Ascending aorta (tissue), 2 donors: ENCODE measurements around the gene PSMD6. TPM values are rescaled to one million over a fixed set of nuclear protein-coding genes. Genes with fewer than 3 reads are reported as not detected.

Source experiments
- DNase-seq, 2 donors: peaks; one replicate each; pipeline ENCODE4 v3.0.0-alpha.2; 2019; ENCODE audit warnings: low spot score in 2 of 2
- H3K27ac ChIP-seq, 2 donors: fragments of 200-600 bp; sonication (generic); one replicate each; pipeline ENCODE4 v1.5.1; 2016 to 2017; ENCODE audit warnings: mild to moderate bottlenecking in 1 of 2
- H3K27me3 ChIP-seq: fragments of 200-600 bp; sonication (generic); one replicate; pipeline ENCODE4 v1.5.1; 2017
- H3K36me3 ChIP-seq, 2 donors: fragments of 200-600 bp; sonication (generic); one replicate each; pipeline ENCODE4 v1.5.1; 2016
- H3K4me1 ChIP-seq, 2 donors: fragments of 200-600 bp; sonication (generic); one replicate each; pipeline ENCODE4 v1.5.1; 2016 to 2017; ENCODE audit warnings: mild to moderate bottlenecking in 1 of 2
- H3K4me3 ChIP-seq, 2 donors: fragments of 200-600 bp; sonication (generic); one replicate each; pipeline ENCODE4 v1.5.1; 2016 to 2017; ENCODE audit warnings: mild to moderate bottlenecking in 1 of 2
- H3K9me3 ChIP-seq, 2 donors: fragments of 200-600 bp; sonication (generic); one replicate each; pipeline ENCODE4 v1.5.1; 2016
- intact Hi-C: fragments of 100-400 bp; cut with DNase I; formaldehyde crosslinking; loops from one replicate; pipeline ENCODE4 v1.15.1; 2023
- total RNA-seq: library from RNA; depleted of rRNA; stranded (reverse); fragments of >200 nt; gene quantifications from one replicate; pipeline ENCODE4 v1.1.0, GENCODE V29; 2016
- TF ChIP-seq, protein P1 (sequence below), 3 experiments: fragments of 200-600 bp in 2 of 3; fragments of 450-650 bp in 1 of 3; sonication (generic) in 2 of 3; IDR thresholded peaks; one replicate each; pipeline ENCODE4 v1.5.1; 2016 to 2019; ENCODE audit warnings: antibody characterized with exemption in 3 of 3, mild to moderate bottlenecking in 1 of 3, moderate library complexity in 1 of 3

Gene PSMD6
- total RNA-seq, 1 donor from 2014 or later, result 49.2 TPM

DNA sequence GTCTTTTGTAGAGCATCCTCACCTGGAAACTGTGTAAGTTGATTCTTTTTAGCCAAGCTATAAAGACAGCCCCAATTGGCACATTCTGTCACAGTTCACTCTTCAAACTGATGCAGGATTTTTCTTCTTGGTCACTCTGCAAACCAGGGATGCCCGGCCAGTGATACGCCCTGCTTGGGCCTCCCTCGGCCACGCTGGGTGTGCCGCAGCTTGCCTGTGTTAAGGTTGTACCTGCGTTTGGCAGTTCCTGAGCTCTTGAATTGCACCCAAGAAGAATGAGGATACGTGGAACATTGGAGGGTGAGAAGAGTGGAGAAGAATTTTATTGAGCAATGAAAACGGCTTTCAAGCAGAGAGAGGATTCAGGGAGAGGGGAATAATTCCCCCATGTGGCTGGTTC, 49.9 kb downstream of the PSMD6 start:
- H3K27ac ChIP-seq, result no peak overlapping the region
- TF ChIP-seq, protein P1, sequence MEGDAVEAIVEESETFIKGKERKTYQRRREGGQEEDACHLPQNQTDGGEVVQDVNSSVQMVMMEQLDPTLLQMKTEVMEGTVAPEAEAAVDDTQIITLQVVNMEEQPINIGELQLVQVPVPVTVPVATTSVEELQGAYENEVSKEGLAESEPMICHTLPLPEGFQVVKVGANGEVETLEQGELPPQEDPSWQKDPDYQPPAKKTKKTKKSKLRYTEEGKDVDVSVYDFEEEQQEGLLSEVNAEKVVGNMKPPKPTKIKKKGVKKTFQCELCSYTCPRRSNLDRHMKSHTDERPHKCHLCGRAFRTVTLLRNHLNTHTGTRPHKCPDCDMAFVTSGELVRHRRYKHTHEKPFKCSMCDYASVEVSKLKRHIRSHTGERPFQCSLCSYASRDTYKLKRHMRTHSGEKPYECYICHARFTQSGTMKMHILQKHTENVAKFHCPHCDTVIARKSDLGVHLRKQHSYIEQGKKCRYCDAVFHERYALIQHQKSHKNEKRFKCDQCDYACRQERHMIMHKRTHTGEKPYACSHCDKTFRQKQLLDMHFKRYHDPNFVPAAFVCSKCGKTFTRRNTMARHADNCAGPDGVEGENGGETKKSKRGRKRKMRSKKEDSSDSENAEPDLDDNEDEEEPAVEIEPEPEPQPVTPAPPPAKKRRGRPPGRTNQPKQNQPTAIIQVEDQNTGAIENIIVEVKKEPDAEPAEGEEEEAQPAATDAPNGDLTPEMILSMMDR (IDR thresholded peaks at IDR 0.05), result no peak
- intact Hi-C loops, result no loop called here
- H3K4me1 ChIP-seq, result peaks cover 3 to 37% of the 10 kb centered on the region in 2 donors
- peaks cover 0 to 7% of the 10 kb centered on the region in 2 donors for H3K36me3 ChIP-seq
- H3K4me3 ChIP-seq, result no peak overlapping the region
- no peak for DNase-seq
- H3K27me3 ChIP-seq, result no peaks in the 10 kb centered on the region
- no peaks in the 10 kb centered on the region for H3K9me3 ChIP-seq

GRCh38 chr3:63972987-63973386, 50.3 kb downstream of the PSMD6 start:
- Histone ChIP-seq H3K36me3 (peaks cover 0 to 7% of the 10 kb centered on the region in 2 donors), H3K4me1 (peaks cover 3 to 37% of the 10 kb centered on the region in 2 donors), H3K27me3 (no peaks in the 10 kb centered on the region), H3K4me3 (no peak overlapping the region), H3K27ac (no peak overlapping the region), H3K9me3 (no peaks in the 10 kb centered on the region)
- no peak for DNase-seq
- TF ChIP-seq, protein P1 (IDR thresholded peaks at IDR 0.05), result no peak
- intact Hi-C loops, result no loop called here

- intact Hi-C loops, result no loop called here
- no peak overlapping the region for H3K27ac ChIP-seq
Measured at GRCh38 chr3:63972196-63972595, 51.1 kb downstream of the PSMD6 start.

GRCh38 chr3:63970631-63971475, 52.4 kb downstream of the PSMD6 start:
- H3K27me3 ChIP-seq, result no peaks in the 10 kb centered on the region
- H3K9me3 ChIP-seq, result no peaks in the 10 kb centered on the region
- intact Hi-C loops, result no loop called here
- no peak for DNase-seq
- H3K27ac ChIP-seq, result peak overlapping the region; percentile 26 to 39
- TF ChIP-seq, protein P1 (IDR thresholded peaks at IDR 0.05), result no peak
- no peak overlapping the region for H3K4me3 ChIP-seq
- peaks cover 3 to 39% of the 10 kb centered on the region in 2 donors for H3K4me1 ChIP-seq
- peaks cover 0 to 7% of the 10 kb centered on the region in 2 donors for H3K36me3 ChIP-seq

More at GRCh38 chr3:63972196-63972595, 51.1 kb downstream of the PSMD6 start:
- DNase-seq, result no peak
- no peaks in the 10 kb centered on the region for H3K27me3 ChIP-seq
- H3K36me3 ChIP-seq, result peaks cover 0 to 7% of the 10 kb centered on the region in 2 donors
- TF ChIP-seq, protein P1 (IDR thresholded peaks at IDR 0.05), result no peak
- H3K9me3 ChIP-seq, result no peaks in the 10 kb centered on the region
- peaks cover 3 to 41% of the 10 kb centered on the region in 2 donors for H3K4me1 ChIP-seq
- no peak overlapping the region for H3K4me3 ChIP-seq

DNA sequence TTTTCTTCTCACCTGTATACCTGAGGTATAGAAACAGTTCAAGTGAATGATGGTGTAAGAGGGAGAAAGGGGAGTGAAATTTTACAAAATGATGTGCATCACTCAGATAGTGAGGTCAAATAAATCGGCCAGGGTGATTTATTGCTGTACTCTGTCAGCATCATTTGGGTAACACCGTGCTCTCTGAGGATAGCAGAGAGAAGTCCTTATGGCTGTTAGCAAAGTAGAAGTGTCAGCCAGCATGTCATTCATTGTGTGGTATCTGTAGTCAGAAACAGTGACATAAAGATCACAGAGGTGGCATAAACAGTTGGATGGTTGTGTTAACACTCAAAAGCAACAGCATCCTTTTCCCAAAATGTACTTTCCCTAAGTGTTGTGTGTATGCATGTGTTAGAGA, 53.4 kb downstream of the PSMD6 start:
- no peak overlapping the region for H3K27ac ChIP-seq
- TF ChIP-seq, protein P1 (IDR thresholded peaks at IDR 0.05), result no peak
- H3K4me3 ChIP-seq, result no peak overlapping the region
- intact Hi-C loops, result no loop called here
- peaks cover 6 to 38% of the 10 kb centered on the region in 2 donors for H3K4me1 ChIP-seq
- H3K36me3 ChIP-seq, result peaks cover 0 to 7% of the 10 kb centered on the region in 2 donors
- DNase-seq, result no peak
- no peaks in the 10 kb centered on the region for H3K27me3 ChIP-seq
- H3K9me3 ChIP-seq, result no peaks in the 10 kb centered on the region
